Uterus (tissue), 4 donors: Measurements from ENCODE around the gene IGFLR1. TPM values are rescaled to one million over a fixed set of nuclear protein-coding genes. Genes with fewer than 3 reads are reported as not detected.

ENCODE experiments used
- DNase-seq, 2 donors: peaks; one replicate each; pipeline ENCODE4 v3.0.0-alpha.2; 2019 to 2020
- H3K27ac ChIP-seq, 2 donors: fragments of 200-600 bp; sonication (generic); 1 replicate in 1 of 2; 2 replicates in 1 of 2; pipeline ENCODE4 v1.5.1; 2016 to 2018
- H3K27me3 ChIP-seq, 2 donors: fragments of 200-600 bp; sonication (generic); one replicate each; pipeline ENCODE4 v1.5.1; 2018 to 2019; ENCODE audit warnings: control low read depth in 1 of 2
- H3K36me3 ChIP-seq, 2 donors: fragments of 200-600 bp; sonication (generic); one replicate each; pipeline ENCODE4 v1.5.1; 2019; ENCODE audit warnings: control low read depth in 1 of 2
- H3K4me1 ChIP-seq, 2 donors: fragments of 200-600 bp; sonication (generic); one replicate each; pipeline ENCODE4 v1.5.1; 2018 to 2019; ENCODE audit warnings: control low read depth in 1 of 2
- H3K4me3 ChIP-seq, 2 donors: fragments of 200-600 bp; sonication (generic); 1 replicate in 1 of 2; 2 replicates in 1 of 2; pipeline ENCODE4 v1.5.1; 2018 to 2019; ENCODE audit warnings: mild to moderate bottlenecking in 1 of 2
- H3K9me3 ChIP-seq, 2 donors: fragments of 200-600 bp; sonication (generic); one replicate each; pipeline ENCODE4 v1.5.1; 2019; ENCODE audit warnings: control low read depth in 1 of 2
- CTCF ChIP-seq, 4 experiments: fragments of 200-600 bp in 2 of 4; fragments of 450-650 bp in 2 of 4; sonication (generic) in 2 of 4; IDR thresholded peaks; one replicate each; pipeline ENCODE4 v1.5.1; 2016 to 2019; ENCODE audit warnings: antibody characterized with exemption in 4 of 4, mild to moderate bottlenecking in 2 of 4, moderate library complexity in 1 of 4
- POLR2A ChIP-seq, 2 donors: fragments of 450-650 bp; IDR thresholded peaks; one replicate each; pipeline ENCODE4 v1.6.1; 2016; ENCODE audit warnings: antibody characterized with exemption in 2 of 2, mild to moderate bottlenecking in 1 of 2, moderate library complexity in 1 of 2
- intact Hi-C: fragments of 100-400 bp; cut with DNase I; formaldehyde crosslinking; loops from one replicate; pipeline ENCODE4 v1.15.1; 2023; ENCODE audit warnings: low total_unique reads
- total RNA-seq, 4 donors: library from RNA; depleted of rRNA in 3 of 4; stranded (reverse); fragments of >200 nt in 3 of 4; gene quantifications; one replicate each; pipeline versions ENCODE4 v1.1.0 to v1.2.4, GENCODE V29; 2014 to 2023
- donor health status: DM: yes; HTN: yes; CAD: no.

Gene IGFLR1
- total RNA-seq, 4 donors from 2014 or later: 0.77 to 5.3 (median 2.2) TPM

DNA sequence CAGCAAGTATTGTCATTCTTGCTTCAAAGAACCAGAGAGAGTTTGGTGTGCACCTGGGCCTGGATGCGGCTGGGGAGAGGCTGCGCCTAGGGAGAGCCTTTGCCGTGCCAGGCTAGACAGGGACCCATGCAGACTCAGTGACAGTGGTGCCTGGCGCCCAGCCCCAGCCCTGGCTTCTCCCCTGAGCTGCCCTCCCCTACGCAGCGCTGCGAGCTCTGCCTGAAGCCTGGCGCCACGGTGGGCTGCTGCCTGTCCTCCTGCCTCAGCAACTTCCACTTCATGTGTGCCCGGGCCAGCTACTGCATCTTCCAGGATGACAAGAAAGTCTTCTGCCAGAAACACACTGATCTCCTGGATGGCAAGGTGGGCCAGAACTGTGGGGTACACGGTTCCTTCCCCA lies 12.5 kb downstream of the IGFLR1 start:
- Histone ChIP-seq H3K36me3 (no peaks in the 10 kb centered on the region), H3K4me1 (no peaks in the 10 kb centered on the region), H3K27ac (no peak overlapping the region), H3K9me3 (no peaks in the 10 kb centered on the region), H3K4me3 (no peak overlapping the region), H3K27me3 (no peaks in the 10 kb centered on the region)
- intact Hi-C loops: no loop called here
- no peak for TF ChIP-seq CTCF (IDR thresholded peaks at IDR 0.05)
- TF ChIP-seq POLR2A (IDR thresholded peaks at IDR 0.05): no peak
- DNase-seq: no peak

GRCh38 chr19:35729021-35729420 lies 13.2 kb downstream of the IGFLR1 start:
- Histone ChIP-seq H3K4me3 (no peak overlapping the region), H3K4me1 (no peaks in the 10 kb centered on the region), H3K27me3 (no peaks in the 10 kb centered on the region), H3K9me3 (no peaks in the 10 kb centered on the region), H3K27ac (no peak overlapping the region), H3K36me3 (no peaks in the 10 kb centered on the region)
- TF ChIP-seq CTCF (IDR thresholded peaks at IDR 0.05) (no peak), POLR2A (IDR thresholded peaks at IDR 0.05) (no peak)
- intact Hi-C loops: no loop called here
- DNase-seq: no peak

- Histone ChIP-seq H3K4me3 (no peak overlapping the region), H3K27ac (no peak overlapping the region), H3K36me3 (no peaks in the 10 kb centered on the region), H3K9me3 (no peaks in the 10 kb centered on the region), H3K4me1 (no peaks in the 10 kb centered on the region), H3K27me3 (no peaks in the 10 kb centered on the region)
- intact Hi-C loops: no loop called here
- TF ChIP-seq CTCF (IDR thresholded peaks at IDR 0.05) (no peak), POLR2A (IDR thresholded peaks at IDR 0.05) (no peak)
- DNase-seq: no peak
Measured at GRCh38 chr19:35727956-35728706, 14.1 kb downstream of the IGFLR1 start.

DNA sequence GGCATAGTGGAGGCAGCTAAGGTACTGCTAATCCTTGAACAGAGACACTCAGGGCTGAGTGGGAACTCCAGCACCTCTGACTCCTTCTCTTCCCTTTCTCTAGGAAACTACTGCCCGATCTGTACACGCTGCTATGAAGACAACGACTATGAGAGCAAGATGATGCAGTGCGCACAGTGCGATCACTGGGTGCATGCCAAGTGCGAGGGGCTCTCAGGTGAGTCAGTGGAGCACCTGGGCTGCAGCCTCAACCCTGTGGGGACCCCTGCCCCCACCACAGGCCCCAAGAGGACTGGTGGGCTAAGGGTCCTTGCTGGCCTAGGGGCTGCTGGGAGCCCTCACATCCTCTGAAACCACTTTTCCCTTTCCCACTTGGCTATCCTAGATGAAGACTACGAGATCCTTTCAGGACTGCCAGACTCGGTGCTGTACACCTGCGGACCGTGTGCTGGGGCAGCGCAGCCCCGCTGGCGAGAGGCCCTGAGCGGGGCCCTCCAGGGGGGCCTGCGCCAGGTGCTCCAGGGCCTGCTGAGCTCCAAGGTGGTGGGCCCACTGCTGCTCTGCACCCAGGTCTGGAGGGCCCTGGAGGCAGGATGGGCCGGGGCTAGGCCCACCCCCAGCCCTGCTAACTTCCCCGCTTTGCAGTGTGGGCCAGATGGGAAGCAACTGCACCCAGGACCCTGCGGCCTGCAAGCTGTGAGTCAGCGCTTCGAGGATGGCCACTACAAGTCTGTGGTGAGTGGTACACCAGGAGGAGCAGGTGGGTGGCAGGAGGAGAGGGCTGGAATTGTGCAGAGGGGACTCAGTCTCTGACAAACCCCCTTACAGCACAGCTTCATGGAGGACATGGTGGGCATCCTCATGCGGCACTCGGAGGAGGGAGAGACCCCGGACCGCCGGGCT lies 14.9 kb downstream of the IGFLR1 start:
- no peaks in the 10 kb centered on the region for H3K36me3 ChIP-seq
- no peaks in the 10 kb centered on the region for H3K27me3 ChIP-seq
- no peak overlapping the region for H3K27ac ChIP-seq
- intact Hi-C loops: no loop called here
- H3K9me3 ChIP-seq: no peaks in the 10 kb centered on the region
- TF ChIP-seq POLR2A (IDR thresholded peaks at IDR 0.05): no peak
- TF ChIP-seq CTCF (IDR thresholded peaks at IDR 0.05): no peak
- H3K4me1 ChIP-seq: no peaks in the 10 kb centered on the region
- no peak overlapping the region for H3K4me3 ChIP-seq
- no peak for DNase-seq
